Measurements from ENCODE around the gene PTPRD. TPM values are rescaled to one million over a fixed set of nuclear protein-coding genes. Genes with fewer than 3 reads are reported as not detected.

PTPRD gene
- total and polyA plus RNA-seq, 2 experiments from 2014 or later, result 11.5 to 58.0 TPM

- peak overlapping the region; percentile 93 for H2AFZ ChIP-seq
- no peaks in the 10 kb centered on the region for H3F3A ChIP-seq (replicated peaks; ENCODE audit: low read depth)
- TF ChIP-seq STAT1 (IDR thresholded peaks at IDR 0.05; ENCODE audit: unreplicated experiment), result no peak
- TF ChIP-seq CREB1 (CRISPR knock-in tag; IDR thresholded peaks at IDR 0.05; ENCODE audit: low read depth), result no peak
- no peak for TF ChIP-seq EZH2phosphoT487 (IDR thresholded peaks at IDR 0.05; ENCODE audit: unreplicated experiment)
- TF ChIP-seq ZNF114 (CRISPR knock-in tag; IDR thresholded peaks at IDR 0.05), result no peak
- TF ChIP-seq JUNB (IDR thresholded peaks at IDR 0.05; ENCODE audit: unreplicated experiment), result no peak
- no peak for TF ChIP-seq ETS1 (IDR thresholded peaks at IDR 0.05)
- no peak for TF ChIP-seq NANOG (IDR thresholded peaks at IDR 0.05; ENCODE audit: borderline replicate concordance)
- TF ChIP-seq EZH2 (IDR thresholded peaks at IDR 0.05; ENCODE audit: low read depth, unreplicated experiment), result no peak
- no peak for TF ChIP-seq REST (IDR thresholded peaks at IDR 0.05; ENCODE audit: unreplicated experiment)
- no peaks in the 10 kb centered on the region for H3K27me3 ChIP-seq (ENCODE audit: insufficient read depth)
- H3K4me1 ChIP-seq (ENCODE audit: insufficient read depth), result 0 out of 2 replicates have a peak, but pooled peaks cover 8% of the 10 kb centered on the region
- no peaks in the 10 kb centered on the region for H4K20me1 ChIP-seq (replicated peaks; ENCODE audit: insufficient read depth)
- H3K79me2 ChIP-seq (replicated peaks; ENCODE audit: insufficient read depth), result no peaks in the 10 kb centered on the region
- no peaks in the 10 kb centered on the region for H3K36me3 ChIP-seq (ENCODE audit: insufficient read depth)
- Mint-ChIP-seq H3K9me3 (no peaks in the 10 kb centered on the region), H3K27me3 (ENCODE audit: insufficient read depth, low read depth, poor library complexity) (no peaks in the 10 kb centered on the region), H3K36me3 (ENCODE audit: low read depth) (no peaks in the 10 kb centered on the region), H3K4me3 (no peak overlapping the region), H3K4me1 (peaks cover 12% of the 10 kb centered on the region), H3K27ac (peak overlapping the region; percentile 71; the same call in 1 of the 2 replicates)
- ATAC-seq (peak; percentile 44; the same call in 1 of the 3 replicates), DNase-seq (ENCODE audit: low spot score) (peak; percentile 8)
- H3K27ac ChIP-seq (ENCODE audit: low read depth), result no peak overlapping the region
- no peaks in the 10 kb centered on the region for H3K9me2 ChIP-seq (ENCODE audit: insufficient read depth)
- no peak overlapping the region for H3K4me3 ChIP-seq
- 0 out of 2 replicates have a peak overlapping the region, but pooled peaks have one; percentile 42 for H3K4me2 ChIP-seq
Measured at GRCh38 chr9:10134266-10134665, 478.5 kb downstream of the PTPRD start.

GRCh38 chr9:10130061-10130675 is 482.6 kb downstream of the PTPRD start:
- Histone ChIP-seq H3K4me3 (no peak overlapping the region), H3K9me2 (ENCODE audit: insufficient read depth) (no peaks in the 10 kb centered on the region), H3K79me2 (replicated peaks; ENCODE audit: insufficient read depth) (no peaks in the 10 kb centered on the region), H3K4me2 (no peak overlapping the region), H2AFZ (no peak overlapping the region), H3K36me3 (ENCODE audit: insufficient read depth) (no peaks in the 10 kb centered on the region), H3K27ac (ENCODE audit: low read depth) (no peak overlapping the region), H4K20me1 (replicated peaks; ENCODE audit: insufficient read depth) (no peaks in the 10 kb centered on the region), H3F3A (replicated peaks; ENCODE audit: low read depth) (no peaks in the 10 kb centered on the region), H3K27me3 (ENCODE audit: insufficient read depth) (no peaks in the 10 kb centered on the region), H3K4me1 (ENCODE audit: insufficient read depth) (0 out of 2 replicates have a peak, but pooled peaks cover 8% of the 10 kb centered on the region)
- Mint-ChIP-seq H3K4me3 (no peak overlapping the region), H3K9me3 (no peaks in the 10 kb centered on the region), H3K4me1 (peaks cover 12% of the 10 kb centered on the region), H3K36me3 (ENCODE audit: low read depth) (no peaks in the 10 kb centered on the region), H3K27ac (no peak overlapping the region), H3K27me3 (ENCODE audit: insufficient read depth, low read depth, poor library complexity) (peaks cover 1% of the 10 kb centered on the region)
- DNase-seq (ENCODE audit: low spot score) (no peak), ATAC-seq (no peak)
- TF ChIP-seq CREB1 (CRISPR knock-in tag; IDR thresholded peaks at IDR 0.05; ENCODE audit: low read depth) (no peak), ZNF462 (CRISPR knock-in tag; IDR thresholded peaks at IDR 0.05) (no peak)
